Measurements from ENCODE around the gene TAOK3. TPM values are rescaled to one million over a fixed set of nuclear protein-coding genes. Genes with fewer than 3 reads are reported as not detected.
A peak's percentile ranks its signal among the peaks of the same experiment; 100 is the strongest.

The TAOK3 gene
- total RNA-seq, 4 donors from 2014 or later, result 22.7 to 61.7 (median 38.8) TPM

- Histone ChIP-seq H3K4me3 (no peak overlapping the region), H3K27ac (no peak overlapping the region), H3K36me3 (no peaks in the 10 kb centered on the region), H3K9me3 (no peaks in the 10 kb centered on the region), H3K27me3 (no peaks in the 10 kb centered on the region), H3K4me1 (peaks cover 24% of the 10 kb centered on the region)
- no peak for TF ChIP-seq CTCF (IDR thresholded peaks at IDR 0.05)
- 78% methylated on average over 4 of the region's 4 CpGs for WGBS
- DNase-seq (ENCODE audit: low spot score in 2 of 2), result no peak
Measured at GRCh38 chr12:118359541-118359915, 13.2 kb downstream of the TAOK3 start.

GRCh38 chr12:118358612-118359540 lies 13.8 kb downstream of the TAOK3 start:
- DNase-seq (ENCODE audit: low spot score in 2 of 2), result no peak
- peaks cover 24% of the 10 kb centered on the region for H3K4me1 ChIP-seq
- H3K27ac ChIP-seq, result no peak overlapping the region
- H3K4me3 ChIP-seq, result peak overlapping the region; percentile 9
- H3K9me3 ChIP-seq, result no peaks in the 10 kb centered on the region
- no peaks in the 10 kb centered on the region for H3K36me3 ChIP-seq
- WGBS, result 50% methylated on average over 7 of the region's 7 CpGs
- no peaks in the 10 kb centered on the region for H3K27me3 ChIP-seq
- TF ChIP-seq POLR2A (IDR thresholded peaks at IDR 0.05) (no peak), CTCF (IDR thresholded peaks at IDR 0.05) (no peak), POLR2AphosphoS5 (IDR thresholded peaks at IDR 0.05) (no peak), EP300 (IDR thresholded peaks at IDR 0.05) (no peak)

GRCh38 chr12:118358008-118358359 lies 14.7 kb downstream of the TAOK3 start:
- H3K36me3 ChIP-seq, result no peaks in the 10 kb centered on the region
- H3K9me3 ChIP-seq, result no peaks in the 10 kb centered on the region
- DNase-seq (ENCODE audit: low spot score in 2 of 2), result no peak
- no peak for TF ChIP-seq CTCF (IDR thresholded peaks at IDR 0.05)
- TF ChIP-seq POLR2A (IDR thresholded peaks at IDR 0.05), result no peak
- TF ChIP-seq POLR2AphosphoS5 (IDR thresholded peaks at IDR 0.05), result no peak
- no peak for TF ChIP-seq EP300 (IDR thresholded peaks at IDR 0.05)
- H3K27ac ChIP-seq, result no peak overlapping the region
- no peaks in the 10 kb centered on the region for H3K27me3 ChIP-seq
- no peak overlapping the region for H3K4me3 ChIP-seq
- 84% methylated on average over 1 of the region's 1 CpG for WGBS
- H3K4me1 ChIP-seq, result peaks cover 24% of the 10 kb centered on the region

GRCh38 chr12:118357257-118358007 lies 15.3 kb downstream of the TAOK3 start:
- no peak overlapping the region for H3K4me3 ChIP-seq
- H3K27ac ChIP-seq, result peak overlapping the region; percentile 83
- H3K9me3 ChIP-seq, result no peaks in the 10 kb centered on the region
- TF ChIP-seq POLR2A (IDR thresholded peaks at IDR 0.05) (no peak), CTCF (IDR thresholded peaks at IDR 0.05) (no peak), EP300 (IDR thresholded peaks at IDR 0.05) (no peak), POLR2AphosphoS5 (IDR thresholded peaks at IDR 0.05) (no peak)
- whole genome bisulfite sequencing, result 18% methylated on average over 7 of the region's 7 CpGs
- DNase-seq (ENCODE audit: low spot score in 2 of 2), result no peak
- peaks cover 24% of the 10 kb centered on the region for H3K4me1 ChIP-seq
- no peaks in the 10 kb centered on the region for H3K27me3 ChIP-seq
- H3K36me3 ChIP-seq, result no peaks in the 10 kb centered on the region

GRCh38 chr12:118356809-118357256 lies 15.9 kb downstream of the TAOK3 start:
- H3K4me3 ChIP-seq, result no peak overlapping the region
- DNase-seq (ENCODE audit: low spot score in 2 of 2), result no peak
- no peaks in the 10 kb centered on the region for H3K9me3 ChIP-seq
- H3K27ac ChIP-seq, result peak overlapping the region; percentile 83
- TF ChIP-seq EP300 (IDR thresholded peaks at IDR 0.05) (no peak), POLR2AphosphoS5 (IDR thresholded peaks at IDR 0.05) (no peak), CTCF (IDR thresholded peaks at IDR 0.05) (no peak), POLR2A (IDR thresholded peaks at IDR 0.05) (no peak)
- no peaks in the 10 kb centered on the region for H3K27me3 ChIP-seq
- 16% methylated on average over 1 of the region's 1 CpG for WGBS
- H3K4me1 ChIP-seq, result peaks cover 24% of the 10 kb centered on the region
- H3K36me3 ChIP-seq, result no peaks in the 10 kb centered on the region

Data from suprapubic skin (tissue), 4 donors.